ENCODE data around the gene KCNH4. TPM values are rescaled to one million over a fixed set of nuclear protein-coding genes. Genes with fewer than 3 reads are reported as not detected.

The KCNH4 gene
- total and polyA plus RNA-seq, 11 donors = 0.07 to 0.28 (median 0.11) TPM; not detected in 1

GRCh38 chr17:42129109-42129837, 51.7 kb downstream of the KCNH4 start:
- intact Hi-C loops (cut with DNase I) = loop anchor here in 1 of 10 donors (10.0 kb wide), 1 partner anchor 386 kb away; no protein-coding TSS in a partner anchor
- H3K36me3 ChIP-seq = peaks cover 0 to 68% (median 56%) of the 10 kb centered on the region in 9 donors
- DNase-seq (peak in 4 of 5 donors; percentile 47 to 76 (median 68)), ATAC-seq (peak; percentile 68 to 78 (median 70))
- WGBS, 4 donors = 79 to 86% (median 83%) methylated on average over 6 to 8 of the region's 8 CpGs
- H3K4me3 ChIP-seq = no peak overlapping the region
- H3K27me3 ChIP-seq = no peaks in the 10 kb centered on the region
- peak overlapping the region; percentile 65 to 91 (median 78) for H3K27ac ChIP-seq
- peaks cover 20 to 58% (median 53%) of the 10 kb centered on the region in 12 donors for H3K4me1 ChIP-seq
- H3K9me3 ChIP-seq = no peaks in the 10 kb centered on the region
- TF ChIP-seq POLR2A (IDR thresholded peaks at IDR 0.05) (peak in 1 of 2 donors; percentile 20), CTCF (IDR thresholded peaks at IDR 0.05) (peak in 1 of 12 donors; percentile 17)

GRCh38 chr17:42127414-42127813, 53.5 kb downstream of the KCNH4 start:
- H3K4me3 ChIP-seq = no peak overlapping the region
- WGBS, 4 donors = 84 to 97% (median 91%) methylated on average over 6 of the region's 6 CpGs
- peaks cover 0 to 67% (median 56%) of the 10 kb centered on the region in 9 donors for H3K36me3 ChIP-seq
- DNase-seq (no peak), ATAC-seq (no peak)
- H3K4me1 ChIP-seq = peaks cover 7 to 42% (median 34%) of the 10 kb centered on the region in 12 donors
- no peaks in the 10 kb centered on the region for H3K27me3 ChIP-seq
- intact Hi-C loops (cut with DNase I) = loop anchor here in 1 of 10 donors (10.0 kb wide), 1 partner anchor 387 kb away; no protein-coding TSS in a partner anchor
- no peak overlapping the region for H3K27ac ChIP-seq
- TF ChIP-seq POLR2A (IDR thresholded peaks at IDR 0.05) (no peak), CTCF (IDR thresholded peaks at IDR 0.05) (no peak)
- H3K9me3 ChIP-seq = no peaks in the 10 kb centered on the region

- intact Hi-C loops (cut with DNase I) = loop anchor here in 1 of 10 donors (10.0 kb wide), 1 partner anchor 388 kb away; no protein-coding TSS in a partner anchor
Observed at GRCh38 chr17:42126836-42127235, 54.1 kb downstream of the KCNH4 start.

More at GRCh38 chr17:42126836-42127235, 54.1 kb downstream of the KCNH4 start:
- Histone ChIP-seq H3K4me1 (peaks cover 7 to 40% (median 31%) of the 10 kb centered on the region in 12 donors), H3K27me3 (no peaks in the 10 kb centered on the region), H3K4me3 (no peak overlapping the region), H3K9me3 (no peaks in the 10 kb centered on the region), H3K36me3 (peaks cover 0 to 67% (median 56%) of the 10 kb centered on the region in 9 donors), H3K27ac (no peak overlapping the region)
- ATAC-seq (no peak), DNase-seq (no peak)
- 77 to 91% (median 83%) methylated on average over 3 of the region's 3 CpGs for WGBS, 4 donors
- TF ChIP-seq CTCF (IDR thresholded peaks at IDR 0.05) = no peak
- TF ChIP-seq POLR2A (IDR thresholded peaks at IDR 0.05) = no peak

Measured in heart left ventricle (tissue), 16 donors.